Stimulated activated memory B cell treated with anti-CD40 and anti-IgM and Interleukin-4, amounts not matched to agents 10 μg/mL and 1 μg/mL and 100 μg/mL, for 72 hours (primary cell): ENCODE measurements around the gene FLNB.
A peak's percentile ranks its signal among the peaks of the same experiment; 100 is the strongest.

Experiments
- ATAC-seq: fragments of 150-1000 bp; cut with Tn5 transposase; 2 replicates; pipeline ENCODE4 v1.10.0; 2021
- H3K27ac Mint-ChIP-seq: one replicate; pipeline ENCODE4 v1.8.0; 2022; ENCODE audit warnings: mild to moderate bottlenecking, mixed read lengths
- H3K27me3 Mint-ChIP-seq: one replicate; pipeline ENCODE4 v1.8.0; 2022; ENCODE audit warnings: mixed read lengths
- H3K36me3 Mint-ChIP-seq: one replicate; pipeline ENCODE4 v1.8.0; 2022; ENCODE audit warnings: mixed read lengths
- H3K4me1 Mint-ChIP-seq: one replicate; pipeline ENCODE4 v1.8.0; 2022; ENCODE audit warnings: mixed read lengths
- H3K4me3 Mint-ChIP-seq: one replicate; pipeline ENCODE4 v1.8.0; 2022; ENCODE audit warnings: mild to moderate bottlenecking, moderate library complexity, mixed read lengths
- H3K9me3 Mint-ChIP-seq: one replicate; pipeline ENCODE4 v1.8.0; 2022; ENCODE audit warnings: mixed read lengths

The FLNB gene

GRCh38 chr3:58117561-58118181 lies 109.4 kb downstream of the FLNB start:
- Mint-ChIP-seq H3K9me3 (no peaks in the 10 kb centered on the region), H3K4me1 (peaks cover 59% of the 10 kb centered on the region), H3K27me3 (no peaks in the 10 kb centered on the region), H3K27ac (peak overlapping the region; percentile 79), H3K4me3 (no peak overlapping the region), H3K36me3 (peaks cover 38% of the 10 kb centered on the region)
- no peak for ATAC-seq

GRCh38 chr3:58119186-58119585 lies 111.0 kb downstream of the FLNB start:
- no peaks in the 10 kb centered on the region for H3K9me3 Mint-ChIP-seq
- peaks cover 53% of the 10 kb centered on the region for H3K4me1 Mint-ChIP-seq
- no peak overlapping the region for H3K4me3 Mint-ChIP-seq
- H3K36me3 Mint-ChIP-seq: peaks cover 36% of the 10 kb centered on the region
- H3K27me3 Mint-ChIP-seq: no peaks in the 10 kb centered on the region
- no peak overlapping the region for H3K27ac Mint-ChIP-seq
- no peak for ATAC-seq

DNA sequence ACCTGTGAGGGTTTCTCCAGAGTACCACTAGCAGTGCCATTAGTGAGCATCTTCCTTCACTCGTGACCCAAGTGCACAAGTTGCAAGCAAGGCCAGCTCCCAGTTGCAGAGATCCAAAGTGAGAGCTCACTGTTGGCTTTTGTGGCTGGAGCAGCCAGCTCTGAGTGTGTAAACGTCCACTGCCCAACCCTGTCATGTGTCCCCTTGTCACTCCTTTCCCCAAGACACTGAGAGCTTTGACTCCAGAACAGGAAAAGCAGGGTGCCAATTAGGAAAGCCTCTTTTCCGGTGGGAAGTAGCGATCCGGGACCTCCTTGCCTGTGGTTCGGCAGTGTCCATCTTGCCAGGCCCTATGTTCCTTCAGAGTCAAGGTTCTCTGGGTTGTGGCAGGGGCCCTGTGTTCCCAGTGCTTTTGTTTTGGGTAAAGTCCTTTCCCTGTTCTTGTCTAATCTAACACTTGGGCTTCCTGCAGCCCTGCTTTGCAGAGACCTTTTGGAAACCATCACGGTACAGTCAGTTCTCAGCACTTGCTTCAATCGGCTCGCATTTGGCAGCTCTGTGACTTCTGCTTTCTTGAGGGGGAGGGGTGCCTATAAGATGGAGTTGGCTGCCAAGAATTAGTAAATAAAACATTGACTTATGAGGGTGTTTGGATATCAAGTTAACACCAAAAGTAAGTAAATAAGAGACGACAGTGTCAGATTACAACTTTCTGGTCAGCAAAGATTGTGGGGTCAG lies 112.0 kb downstream of the FLNB start:
- Mint-ChIP-seq H3K36me3 (peaks cover 34% of the 10 kb centered on the region), H3K4me1 (peaks cover 43% of the 10 kb centered on the region), H3K27ac (no peak overlapping the region), H3K27me3 (no peaks in the 10 kb centered on the region), H3K4me3 (no peak overlapping the region), H3K9me3 (no peaks in the 10 kb centered on the region)
- ATAC-seq: no peak

DNA sequence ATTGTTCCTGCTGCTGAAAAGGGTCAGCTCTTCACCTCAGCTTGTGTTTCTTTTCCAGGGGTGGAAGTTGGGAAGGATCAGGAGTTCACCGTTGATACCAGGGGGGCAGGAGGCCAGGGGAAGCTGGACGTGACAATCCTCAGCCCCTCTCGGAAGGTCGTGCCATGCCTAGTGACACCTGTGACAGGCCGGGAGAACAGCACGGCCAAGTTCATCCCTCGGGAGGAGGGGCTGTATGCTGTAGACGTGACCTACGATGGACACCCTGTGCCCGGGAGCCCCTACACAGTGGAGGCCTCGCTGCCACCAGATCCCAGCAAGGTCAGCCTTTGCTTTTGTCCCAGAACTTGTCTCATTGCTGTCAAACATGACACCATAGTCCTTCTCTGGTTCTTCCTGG lies 113.0 kb downstream of the FLNB start:
- H3K4me3 Mint-ChIP-seq: no peak overlapping the region
- ATAC-seq: no peak
- H3K36me3 Mint-ChIP-seq: peaks cover 42% of the 10 kb centered on the region
- H3K27ac Mint-ChIP-seq: no peak overlapping the region
- H3K27me3 Mint-ChIP-seq: no peaks in the 10 kb centered on the region
- H3K4me1 Mint-ChIP-seq: peaks cover 33% of the 10 kb centered on the region
- no peaks in the 10 kb centered on the region for H3K9me3 Mint-ChIP-seq

DNA sequence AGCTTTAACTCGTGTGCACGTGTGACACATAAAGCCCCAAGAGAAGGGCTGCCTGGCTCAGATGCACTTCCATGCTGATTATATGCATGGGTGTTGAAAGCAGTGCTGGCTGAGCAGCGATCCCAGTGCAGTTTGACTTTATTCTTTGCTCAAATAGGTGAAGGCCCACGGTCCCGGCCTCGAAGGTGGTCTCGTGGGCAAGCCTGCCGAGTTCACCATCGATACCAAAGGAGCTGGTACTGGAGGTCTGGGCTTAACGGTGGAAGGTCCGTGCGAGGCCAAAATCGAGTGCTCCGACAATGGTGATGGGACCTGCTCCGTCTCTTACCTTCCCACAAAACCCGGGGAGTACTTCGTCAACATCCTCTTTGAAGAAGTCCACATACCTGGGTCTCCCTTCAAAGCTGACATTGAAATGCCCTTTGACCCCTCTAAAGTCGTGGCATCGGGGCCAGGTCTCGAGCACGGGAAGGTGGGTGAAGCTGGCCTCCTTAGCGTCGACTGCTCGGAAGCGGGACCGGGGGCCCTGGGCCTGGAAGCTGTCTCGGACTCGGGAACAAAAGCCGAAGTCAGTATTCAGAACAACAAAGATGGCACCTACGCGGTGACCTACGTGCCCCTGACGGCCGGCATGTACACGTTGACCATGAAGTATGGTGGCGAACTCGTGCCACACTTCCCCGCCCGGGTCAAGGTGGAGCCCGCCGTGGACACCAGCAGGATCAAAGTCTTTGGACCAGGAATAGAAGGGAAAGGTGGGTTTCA lies 114.9 kb downstream of the FLNB start:
- Mint-ChIP-seq H3K27ac (no peak overlapping the region), H3K36me3 (peaks cover 59% of the 10 kb centered on the region)

DNA sequence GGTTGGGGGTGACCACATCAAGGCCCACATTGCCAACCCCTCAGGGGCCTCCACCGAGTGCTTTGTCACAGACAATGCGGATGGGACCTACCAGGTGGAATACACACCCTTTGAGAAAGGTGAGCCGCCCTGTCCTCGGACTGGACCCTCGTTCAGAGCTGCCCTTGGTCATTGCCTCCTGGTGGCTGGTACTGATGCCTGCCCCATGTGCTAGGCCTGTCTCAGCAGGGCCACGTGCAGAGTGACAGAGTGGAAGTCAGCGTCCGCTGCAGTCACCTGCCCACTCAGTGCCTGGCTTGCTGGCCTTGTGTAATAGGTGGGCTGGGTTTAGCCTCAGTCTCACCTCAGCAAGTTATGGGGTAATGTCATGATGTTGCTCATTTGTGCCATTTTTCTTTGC lies 116.2 kb downstream of the FLNB start:
- no peaks in the 10 kb centered on the region for H3K27me3 Mint-ChIP-seq
- no peak for ATAC-seq
- H3K36me3 Mint-ChIP-seq: peaks cover 70% of the 10 kb centered on the region
- no peaks in the 10 kb centered on the region for H3K9me3 Mint-ChIP-seq
- H3K4me3 Mint-ChIP-seq: no peak overlapping the region
- no peak overlapping the region for H3K27ac Mint-ChIP-seq
- H3K4me1 Mint-ChIP-seq: peaks cover 9% of the 10 kb centered on the region

More for the DNA sequence above, 114.9 kb downstream of the FLNB start:
- Mint-ChIP-seq H3K4me3 (no peak overlapping the region), H3K9me3 (no peaks in the 10 kb centered on the region), H3K4me1 (peaks cover 14% of the 10 kb centered on the region), H3K27me3 (no peaks in the 10 kb centered on the region)
- ATAC-seq: no peak

DNA sequence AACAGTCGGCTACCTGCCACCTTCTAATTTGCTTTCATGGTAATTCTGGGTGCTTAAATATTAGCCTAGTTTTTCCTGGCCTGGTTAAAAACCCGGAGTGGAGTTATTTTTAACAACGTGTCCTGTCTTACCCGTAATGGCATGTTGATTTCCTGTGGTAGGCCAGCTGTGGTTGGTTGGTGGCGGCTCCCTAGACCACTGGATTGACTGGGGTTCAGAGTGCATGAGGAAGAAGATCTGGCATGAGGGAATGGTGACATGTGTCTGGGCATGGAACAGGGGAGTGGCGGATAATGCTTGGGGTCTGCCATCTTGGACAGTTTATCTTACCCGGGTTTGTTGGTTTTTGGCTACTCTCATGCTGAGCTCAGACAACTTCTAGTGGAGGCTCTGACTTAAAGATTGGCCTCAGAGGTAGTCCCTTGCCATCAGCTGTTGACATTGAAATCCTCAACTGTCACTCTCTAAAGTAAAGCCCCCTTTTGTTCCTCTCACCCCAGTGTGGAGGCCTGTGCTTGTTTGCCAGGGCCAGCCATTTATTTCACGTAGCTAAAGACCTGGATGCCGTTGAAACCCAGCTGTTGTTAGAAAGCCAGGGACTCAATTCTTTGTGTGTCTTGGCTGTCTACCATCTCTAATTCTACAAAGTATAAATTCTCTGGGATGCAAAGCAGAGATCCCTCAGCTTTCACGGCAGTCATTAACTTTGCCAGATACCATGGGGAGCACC lies 121.0 kb downstream of the FLNB start:
- Mint-ChIP-seq H3K4me3 (no peak overlapping the region), H3K36me3 (peaks cover 80% of the 10 kb centered on the region), H3K27ac (no peak overlapping the region), H3K4me1 (no peaks in the 10 kb centered on the region), H3K9me3 (peaks cover 3% of the 10 kb centered on the region), H3K27me3 (no peaks in the 10 kb centered on the region)
- ATAC-seq: no peak

DNA sequence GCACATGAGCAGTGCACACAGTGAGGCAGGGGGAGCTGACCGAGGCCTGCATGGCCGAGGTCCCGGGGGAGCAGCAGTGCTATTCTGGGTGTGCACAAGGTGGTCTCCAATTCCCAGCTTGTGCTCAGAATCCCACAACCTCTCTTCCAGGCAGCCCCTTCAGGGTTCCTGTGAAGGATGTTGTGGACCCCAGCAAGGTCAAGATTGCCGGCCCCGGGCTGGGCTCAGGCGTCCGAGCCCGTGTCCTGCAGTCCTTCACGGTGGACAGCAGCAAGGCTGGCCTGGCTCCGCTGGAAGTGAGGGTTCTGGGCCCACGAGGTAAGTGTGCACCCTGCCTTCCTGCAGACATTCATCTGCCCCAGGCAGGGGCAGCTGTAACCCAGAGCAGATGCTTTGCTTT lies 122.4 kb downstream of the FLNB start:
- Mint-ChIP-seq H3K9me3 (peaks cover 3% of the 10 kb centered on the region), H3K36me3 (peaks cover 76% of the 10 kb centered on the region), H3K27ac (no peak overlapping the region), H3K27me3 (no peaks in the 10 kb centered on the region), H3K4me3 (no peak overlapping the region), H3K4me1 (no peaks in the 10 kb centered on the region)
- ATAC-seq: no peak

DNA sequence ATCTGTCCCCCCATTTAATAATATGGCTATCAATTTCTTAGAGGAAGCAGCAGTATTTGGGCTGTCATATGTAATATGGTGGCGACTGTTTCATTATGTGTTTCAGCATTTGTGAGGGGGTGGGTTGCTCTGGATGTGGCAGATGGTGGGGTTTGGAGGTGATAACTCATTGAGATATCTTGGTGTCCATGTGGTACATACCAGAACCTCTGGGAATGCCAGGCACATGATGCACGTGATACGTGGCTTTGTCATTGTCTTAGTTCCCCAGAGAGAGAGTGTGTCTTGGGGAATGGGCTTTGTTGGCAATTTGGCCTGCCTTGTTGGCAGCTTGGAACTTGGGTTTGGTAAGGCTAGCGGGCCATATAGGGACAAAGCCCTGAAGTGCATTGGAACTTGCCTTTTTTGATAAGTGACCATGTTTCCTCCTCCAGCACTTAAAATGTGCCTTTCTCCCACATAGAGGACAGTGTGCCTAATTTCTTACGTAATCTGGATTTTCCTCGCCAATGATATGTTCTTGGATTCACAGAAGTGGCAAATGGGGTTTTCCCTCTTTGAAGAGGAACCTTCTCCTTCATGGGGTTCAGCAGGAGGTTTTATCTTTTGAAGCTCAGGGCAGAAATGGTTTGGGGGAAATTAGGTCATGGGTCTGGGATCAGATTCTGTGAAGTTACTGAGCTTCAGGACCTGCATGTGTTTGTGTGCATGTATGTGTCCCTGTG lies 123.0 kb downstream of the FLNB start:
- no peak overlapping the region for H3K27ac Mint-ChIP-seq

DNA sequence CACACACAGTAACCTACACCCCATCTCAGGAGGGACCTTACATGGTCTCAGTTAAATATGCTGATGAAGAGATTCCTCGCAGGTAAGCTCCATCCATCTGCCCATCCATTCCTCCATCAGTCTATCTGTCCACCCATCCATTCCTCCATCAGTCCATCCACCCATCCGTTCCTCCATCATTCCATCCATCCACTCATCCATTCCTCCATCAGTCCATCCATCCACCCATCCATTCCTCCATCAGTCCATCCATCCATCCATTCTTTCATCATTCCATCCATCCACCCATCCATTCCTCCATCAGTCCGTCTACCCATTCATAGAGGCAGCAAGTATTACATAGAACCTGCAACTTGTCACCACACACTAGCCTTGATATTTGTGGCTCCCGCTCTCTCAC lies 124.6 kb downstream of the FLNB start:
- Mint-ChIP-seq H3K4me1 (no peaks in the 10 kb centered on the region), H3K27me3 (no peaks in the 10 kb centered on the region), H3K27ac (no peak overlapping the region), H3K9me3 (peaks cover 3% of the 10 kb centered on the region), H3K36me3 (peaks cover 78% of the 10 kb centered on the region), H3K4me3 (no peak overlapping the region)
- no peak for ATAC-seq

More for the DNA sequence above, 123.0 kb downstream of the FLNB start:
- Mint-ChIP-seq H3K4me1 (no peaks in the 10 kb centered on the region), H3K4me3 (no peak overlapping the region), H3K27me3 (no peaks in the 10 kb centered on the region), H3K9me3 (peaks cover 3% of the 10 kb centered on the region), H3K36me3 (peaks cover 77% of the 10 kb centered on the region)
- ATAC-seq: no peak

DNA sequence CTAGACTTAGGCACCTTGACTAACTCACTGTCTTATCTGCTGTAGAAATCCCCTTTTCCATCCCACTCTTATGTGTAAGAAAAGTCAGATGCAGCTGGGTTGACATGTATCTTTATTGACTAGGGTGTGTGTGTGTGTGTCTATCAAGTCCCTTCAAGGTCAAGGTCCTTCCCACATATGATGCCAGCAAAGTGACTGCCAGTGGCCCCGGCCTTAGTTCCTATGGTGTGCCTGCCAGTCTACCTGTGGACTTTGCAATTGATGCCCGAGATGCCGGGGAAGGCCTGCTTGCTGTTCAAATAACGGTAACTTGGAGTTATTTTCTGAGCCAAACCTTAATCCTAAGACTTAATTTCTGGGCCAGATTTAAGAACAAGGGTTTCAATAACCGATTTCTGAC lies 126.2 kb downstream of the FLNB start:
- H3K9me3 Mint-ChIP-seq: peaks cover 3% of the 10 kb centered on the region
- peaks cover 79% of the 10 kb centered on the region for H3K36me3 Mint-ChIP-seq
- no peak overlapping the region for H3K4me3 Mint-ChIP-seq
- H3K27me3 Mint-ChIP-seq: no peaks in the 10 kb centered on the region
- ATAC-seq: no peak
- no peak overlapping the region for H3K27ac Mint-ChIP-seq
- no peaks in the 10 kb centered on the region for H3K4me1 Mint-ChIP-seq

- H3K27ac Mint-ChIP-seq: no peak overlapping the region
- no peak for ATAC-seq
- H3K36me3 Mint-ChIP-seq: peaks cover 78% of the 10 kb centered on the region
- H3K4me3 Mint-ChIP-seq: no peak overlapping the region
- H3K4me1 Mint-ChIP-seq: no peaks in the 10 kb centered on the region
- peaks cover 3% of the 10 kb centered on the region for H3K9me3 Mint-ChIP-seq
- H3K27me3 Mint-ChIP-seq: no peaks in the 10 kb centered on the region
These were observed 127.7 kb downstream of the FLNB start for GRCh38 chr3:58135712-58136543.

DNA sequence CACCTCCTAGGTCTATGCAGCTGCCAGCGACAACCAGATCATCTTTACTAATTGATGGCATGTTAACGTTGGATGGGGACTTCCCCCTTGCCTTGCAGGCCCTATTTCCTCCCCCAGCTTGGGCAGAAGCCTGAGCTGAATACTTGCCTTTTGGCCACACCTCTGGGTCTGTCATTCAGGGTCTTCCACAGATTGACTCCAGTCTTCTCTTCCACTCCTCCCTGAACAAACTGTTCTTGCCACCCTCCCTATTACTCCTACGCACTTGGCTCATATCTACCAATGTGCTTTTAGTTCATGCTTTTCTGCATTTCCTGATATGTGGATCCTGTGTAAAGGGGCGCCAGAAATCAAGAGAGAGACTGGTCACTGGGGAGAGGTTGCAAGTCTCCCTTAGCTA lies 129.1 kb downstream of the FLNB start:
- Mint-ChIP-seq H3K27ac (no peak overlapping the region), H3K4me3 (no peak overlapping the region), H3K36me3 (peaks cover 78% of the 10 kb centered on the region), H3K27me3 (no peaks in the 10 kb centered on the region), H3K9me3 (peaks cover 3% of the 10 kb centered on the region), H3K4me1 (no peaks in the 10 kb centered on the region)
- no peak for ATAC-seq

GRCh38 chr3:58141766-58142345 lies 133.6 kb downstream of the FLNB start:
- Mint-ChIP-seq H3K4me1 (no peaks in the 10 kb centered on the region), H3K27me3 (no peaks in the 10 kb centered on the region), H3K4me3 (no peak overlapping the region), H3K27ac (no peak overlapping the region), H3K9me3 (no peaks in the 10 kb centered on the region), H3K36me3 (peaks cover 76% of the 10 kb centered on the region)
- no peak for ATAC-seq
